HG03097 (cell line): Measurements from ENCODE around the gene MMP23B.
"Not testable (repeated sequence)": the region's sequence is repeated elsewhere in the genome, so short reads cannot be mapped to it uniquely, and the experiment has no call there.

Experiments
- ATAC-seq: cut with Tn5 transposase; IDR thresholded peaks from one replicate; pipeline ENCODE4 v1.9.1; 2021; ENCODE audit not compliant: unreplicated experiment, low FRiP score

Gene MMP23B

DNA sequence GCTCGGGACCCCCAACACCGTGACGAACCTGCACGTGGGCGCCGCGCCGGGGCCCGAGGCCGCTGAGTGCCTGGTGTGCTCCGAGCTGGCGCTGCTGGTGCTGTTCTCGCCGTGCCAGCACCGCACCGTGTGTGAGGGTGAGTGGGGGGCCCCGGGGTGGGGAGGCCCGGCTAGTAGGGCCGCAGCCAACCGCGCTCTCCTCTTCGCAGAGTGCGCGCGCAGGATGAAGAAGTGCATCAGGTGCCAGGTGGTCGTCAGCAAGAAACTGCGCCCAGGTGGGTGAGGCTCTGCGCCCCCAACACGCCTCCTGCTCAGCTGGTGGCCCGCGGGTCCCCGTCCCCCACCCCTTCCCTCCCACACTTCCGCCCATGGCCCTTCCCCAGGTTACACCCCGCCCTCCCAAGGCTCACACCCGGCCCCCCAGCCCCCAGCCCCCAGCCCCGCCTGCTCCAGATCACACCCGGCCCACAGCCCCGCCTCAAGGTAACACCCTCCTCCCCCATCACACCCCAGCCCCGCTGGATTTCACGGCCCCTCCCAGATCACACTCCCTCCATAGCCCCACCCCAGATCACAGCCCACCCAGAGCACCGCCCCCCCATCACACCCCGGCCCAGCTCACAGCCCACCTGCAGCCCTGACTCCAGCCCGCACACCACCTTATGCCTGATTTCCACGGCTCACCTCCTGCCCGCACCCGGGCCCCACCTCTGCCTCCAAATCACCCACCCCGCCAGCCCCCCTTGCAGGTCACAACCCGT lies 2.4 kb upstream of the MMP23B start:
- no peak for ATAC-seq

DNA sequence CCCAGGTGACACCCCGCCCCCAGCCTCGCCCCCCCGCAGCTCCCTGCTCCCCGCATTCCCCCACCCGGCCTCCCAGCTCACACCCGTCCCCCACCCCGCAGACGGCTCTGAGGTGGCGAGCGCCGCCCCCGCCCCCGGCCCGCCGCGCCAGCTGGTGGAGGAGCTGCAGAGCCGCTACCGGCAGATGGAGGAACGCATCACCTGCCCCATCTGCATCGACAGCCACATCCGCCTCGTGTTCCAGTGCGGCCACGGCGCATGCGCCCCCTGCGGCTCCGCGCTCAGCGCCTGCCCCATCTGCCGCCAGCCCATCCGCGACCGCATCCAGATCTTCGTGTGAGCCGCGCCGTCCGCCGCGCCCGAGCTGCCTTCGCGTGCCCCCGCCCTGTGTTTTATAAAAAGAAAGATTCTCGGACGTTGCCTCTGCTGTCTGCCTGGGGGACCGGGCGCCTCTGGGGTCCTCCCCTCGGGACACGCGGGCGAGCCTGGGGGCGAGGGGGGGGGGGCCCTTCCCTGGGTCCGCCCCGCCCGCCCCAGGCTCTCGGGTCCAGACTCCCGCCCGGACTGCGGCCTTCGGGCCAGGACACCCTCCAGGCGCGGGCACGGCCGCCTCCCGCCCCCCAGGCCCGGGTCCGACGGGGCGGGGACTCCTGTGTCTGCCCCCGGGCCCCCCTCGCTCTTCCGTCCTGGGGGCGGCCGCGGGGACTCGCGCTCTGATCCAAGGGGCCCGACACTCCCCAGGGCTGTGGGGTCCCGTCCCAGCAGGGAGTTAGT lies 1.6 kb upstream of the MMP23B start:
- ATAC-seq: peak; percentile 51

DNA sequence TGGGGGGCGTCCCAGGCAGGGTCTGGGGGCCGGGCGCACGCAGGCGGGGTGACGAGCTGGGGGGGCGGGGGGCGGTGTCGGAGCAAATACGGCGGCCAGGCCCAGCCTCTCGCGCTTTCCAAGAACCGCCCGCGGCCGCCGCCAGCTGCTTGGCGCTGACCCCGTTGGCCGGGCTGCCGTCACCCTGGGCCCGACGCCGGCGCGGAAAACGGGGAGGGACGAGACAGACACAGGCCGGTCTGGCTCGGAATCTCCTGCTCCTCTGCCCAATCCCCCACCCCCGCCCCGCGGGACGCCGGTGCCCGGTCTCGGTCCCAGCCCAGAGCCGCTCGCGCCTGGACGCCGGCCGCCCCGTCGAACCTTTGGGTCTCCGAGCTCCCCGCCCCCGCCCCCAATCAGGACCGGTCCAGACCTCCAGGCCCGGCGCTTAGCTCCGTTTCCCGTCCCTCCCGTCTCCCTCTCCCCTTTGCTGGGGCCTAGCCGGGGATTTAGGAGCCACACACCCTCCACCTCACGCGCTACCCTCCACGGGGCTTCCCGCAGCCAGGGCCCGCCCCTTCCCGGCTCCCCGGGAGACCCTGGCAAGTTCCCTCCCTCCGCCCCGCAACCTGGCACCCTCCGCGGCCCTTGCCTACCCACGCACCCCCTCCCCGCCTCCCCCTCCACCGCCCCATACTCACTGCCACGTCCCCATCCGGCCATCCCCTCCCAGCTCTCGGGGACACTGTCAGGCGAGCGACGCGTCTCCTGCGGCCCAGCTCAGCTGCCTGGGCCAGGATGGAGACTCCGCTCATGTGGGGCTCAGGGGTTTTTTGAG lies 800 bp upstream of the MMP23B start:
- no peak for ATAC-seq

DNA sequence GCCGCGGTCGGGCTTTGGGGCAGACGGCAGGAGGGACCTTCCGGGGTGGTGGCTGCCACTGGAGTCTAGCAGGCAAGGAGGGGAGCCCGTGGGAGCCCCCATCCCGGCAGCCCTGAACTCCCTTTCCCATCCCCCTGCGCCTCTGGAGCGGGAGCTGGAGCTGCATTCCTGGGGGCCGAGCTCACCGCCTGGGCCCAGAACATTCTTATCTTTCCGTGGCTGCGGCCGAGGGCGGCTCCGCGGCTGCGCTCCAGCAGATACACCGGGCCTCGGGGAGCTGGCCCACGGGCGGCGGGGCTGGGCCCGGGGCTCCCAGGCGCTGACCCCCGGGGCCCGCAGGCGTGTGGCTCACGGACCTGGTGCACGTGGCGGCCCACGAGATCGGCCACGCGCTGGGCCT lies 1.4 kb downstream of the MMP23B start:
- not testable (repeated sequence) for ATAC-seq

DNA sequence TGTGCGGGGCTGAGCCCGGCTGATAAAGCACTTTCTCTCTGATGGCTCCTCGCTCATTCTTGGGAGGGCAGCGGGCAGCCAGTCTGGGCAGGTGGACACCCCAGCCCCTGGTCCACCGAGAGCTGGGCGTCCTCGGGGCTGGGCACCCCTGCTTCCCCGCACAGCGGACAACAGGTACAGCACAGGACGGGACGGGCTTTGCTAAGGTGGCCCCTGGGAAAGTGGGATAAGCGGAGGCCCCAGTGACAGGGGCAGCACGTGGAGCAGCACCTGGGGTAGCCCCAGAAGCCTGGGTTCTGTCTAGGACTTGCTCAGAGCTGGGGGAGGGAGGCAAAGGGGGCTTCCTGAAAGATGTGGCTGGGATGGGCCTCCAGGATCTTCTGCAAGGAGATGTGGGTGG lies 2.6 kb downstream of the MMP23B start:
- not testable (repeated sequence) for ATAC-seq

DNA sequence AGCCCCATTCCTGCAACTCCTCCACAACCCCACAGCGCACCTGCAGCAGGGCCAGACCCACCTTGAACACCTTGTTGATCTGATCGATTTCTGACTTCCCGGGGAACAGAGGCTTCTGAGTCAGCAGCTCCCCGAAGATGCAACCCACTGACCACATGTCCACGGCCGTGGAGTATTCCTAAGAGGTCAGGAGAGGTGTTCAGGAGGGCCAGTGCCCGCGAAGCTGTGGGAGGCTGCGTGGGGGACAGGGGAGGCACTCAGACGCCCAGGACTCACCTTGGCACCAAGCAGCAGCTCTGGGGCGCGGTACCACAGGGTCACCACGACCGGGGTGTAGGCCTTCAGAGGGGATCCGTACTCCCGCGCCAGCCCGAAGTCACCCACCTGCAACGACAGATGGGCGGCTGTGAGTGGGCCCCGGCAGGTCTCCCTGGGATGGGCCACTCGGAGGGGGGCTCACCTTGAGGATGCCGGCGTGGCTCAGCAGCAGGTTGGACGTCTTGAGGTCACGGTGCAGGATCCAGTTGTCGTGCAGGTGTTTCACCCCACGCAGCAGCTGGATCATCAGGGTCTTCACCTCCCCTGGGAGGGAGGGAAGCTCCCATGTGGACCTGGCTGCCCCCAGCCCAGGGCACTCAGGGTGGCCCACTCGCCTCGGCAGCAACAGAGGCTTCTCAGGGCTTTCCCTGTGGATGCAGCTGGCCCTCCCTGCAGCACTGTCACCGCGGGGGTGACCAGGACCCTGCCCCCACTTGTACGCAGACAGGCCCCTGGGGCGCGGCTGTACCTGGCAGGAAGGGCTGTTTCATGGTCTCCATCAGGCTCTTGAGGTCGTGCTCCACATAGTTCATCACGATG lies 4.9 kb downstream of the MMP23B start:
- ATAC-seq: not testable (repeated sequence)

DNA sequence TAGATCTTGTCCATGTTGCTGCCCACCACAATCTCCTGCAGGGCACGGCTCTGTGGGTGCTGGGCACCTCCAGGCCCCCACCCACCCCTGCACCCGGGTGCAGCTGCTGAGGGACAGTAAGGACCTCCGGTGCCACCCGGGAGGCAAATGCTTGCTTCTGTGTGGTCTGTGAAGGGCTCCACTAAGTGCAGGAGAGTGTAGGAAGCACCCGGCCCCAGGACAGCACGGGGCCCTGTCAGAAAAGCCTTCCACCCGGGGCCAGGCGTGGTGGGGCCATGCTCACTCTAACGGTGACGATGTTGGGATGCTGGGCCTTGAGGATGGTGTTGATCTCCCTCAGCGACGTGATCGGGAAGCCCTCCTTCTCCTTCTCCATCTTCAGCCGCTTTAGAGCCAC lies 5.5 kb downstream of the MMP23B start:
- not testable (repeated sequence) for ATAC-seq

DNA sequence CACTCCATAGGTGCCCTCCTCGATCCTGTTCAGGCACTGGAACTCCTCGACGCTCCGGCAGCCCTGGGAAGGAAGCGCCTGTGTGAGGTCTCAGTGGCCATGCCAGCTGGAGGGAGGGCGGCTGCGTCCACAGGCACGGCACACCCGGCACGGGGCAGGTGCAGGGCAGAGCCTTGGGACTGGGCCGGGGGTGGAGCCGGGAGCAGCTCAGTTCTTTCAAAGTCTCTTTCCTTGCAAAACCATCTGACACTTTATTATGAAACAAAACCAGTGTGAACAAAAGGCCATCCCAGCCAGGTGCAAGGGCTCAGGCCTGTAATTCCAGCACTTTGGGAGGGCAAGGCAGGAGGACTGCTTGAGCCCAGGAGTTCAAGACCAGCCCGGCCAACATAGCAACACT lies 6.6 kb downstream of the MMP23B start:
- ATAC-seq: not testable (repeated sequence)

DNA sequence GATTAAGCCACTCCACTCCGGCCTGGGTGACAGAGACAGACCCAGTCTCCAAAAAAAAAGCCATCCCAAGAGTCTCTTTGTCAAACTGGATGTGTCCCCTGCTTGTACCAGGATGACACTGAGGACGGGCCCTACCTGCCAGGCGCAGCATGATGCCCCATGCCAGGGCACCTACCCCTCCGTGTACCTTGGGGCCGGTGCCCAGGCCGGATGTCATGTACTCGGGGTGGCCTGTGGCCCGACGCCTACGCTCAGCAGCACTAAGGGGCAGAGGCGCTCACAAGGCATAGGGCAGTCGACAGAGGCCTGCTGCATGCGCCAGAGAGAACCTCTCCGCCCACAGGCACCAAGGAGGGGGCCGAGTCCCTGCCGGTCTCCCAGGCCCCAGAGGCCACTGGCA lies 7.4 kb downstream of the MMP23B start:
- ATAC-seq: not testable (repeated sequence)

DNA sequence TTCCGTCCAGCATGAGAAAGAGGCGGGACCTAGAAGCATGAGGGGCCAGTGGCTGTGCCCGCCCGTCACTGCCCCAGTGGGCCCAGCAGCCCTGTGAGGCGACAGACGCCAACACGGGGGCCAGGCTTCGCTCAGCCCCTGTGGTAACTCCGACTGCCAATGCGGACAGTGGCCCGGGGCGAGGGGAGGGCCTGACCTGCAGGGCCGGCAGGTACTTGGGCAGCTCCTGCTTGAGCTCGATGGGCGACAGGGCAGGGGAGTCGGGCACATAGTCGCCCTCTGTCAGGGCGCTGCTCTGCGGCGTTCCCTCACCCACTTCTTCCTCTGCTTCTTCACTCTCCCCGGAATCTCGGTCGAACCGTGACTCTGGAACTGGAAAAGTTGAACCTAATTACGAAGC lies 8.1 kb downstream of the MMP23B start:
- ATAC-seq: not testable (repeated sequence)

DNA sequence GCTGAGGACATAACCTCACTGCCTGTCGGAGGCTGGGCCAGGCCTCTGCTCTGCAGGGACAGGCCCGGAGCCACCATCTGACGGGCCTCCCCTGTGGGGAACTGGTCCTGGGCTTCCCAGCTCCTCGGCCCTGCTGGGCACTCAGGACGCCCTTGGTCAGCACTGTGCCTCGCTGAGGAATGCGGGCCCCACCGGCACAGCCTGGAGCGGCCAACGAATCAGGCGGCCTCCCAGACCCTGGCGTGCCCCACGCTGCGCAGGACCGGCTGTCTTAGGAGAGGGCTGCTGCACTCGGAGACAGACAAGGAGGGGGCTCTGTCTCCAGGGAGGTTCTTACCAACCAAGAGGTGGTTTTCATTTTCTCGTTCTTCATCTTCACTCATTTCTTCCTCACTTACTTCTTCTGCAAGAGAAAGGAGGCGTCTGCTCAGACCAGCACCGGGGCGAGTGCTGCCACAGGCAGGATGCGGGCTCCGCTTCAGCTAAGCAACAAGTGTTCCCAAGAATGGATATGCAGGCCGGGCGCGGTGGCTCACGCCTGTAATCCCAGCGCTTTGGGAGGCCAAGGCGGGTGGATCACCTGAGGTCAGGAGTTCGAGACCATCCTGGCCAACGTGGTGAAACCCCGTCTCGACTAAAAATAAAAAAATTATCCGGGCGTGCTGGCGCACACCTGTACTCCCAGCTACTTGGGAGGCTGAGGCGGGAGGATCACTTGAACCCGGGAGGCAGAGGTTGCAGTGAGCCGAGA lies 8.9 kb downstream of the MMP23B start:
- ATAC-seq: not testable (repeated sequence)

DNA sequence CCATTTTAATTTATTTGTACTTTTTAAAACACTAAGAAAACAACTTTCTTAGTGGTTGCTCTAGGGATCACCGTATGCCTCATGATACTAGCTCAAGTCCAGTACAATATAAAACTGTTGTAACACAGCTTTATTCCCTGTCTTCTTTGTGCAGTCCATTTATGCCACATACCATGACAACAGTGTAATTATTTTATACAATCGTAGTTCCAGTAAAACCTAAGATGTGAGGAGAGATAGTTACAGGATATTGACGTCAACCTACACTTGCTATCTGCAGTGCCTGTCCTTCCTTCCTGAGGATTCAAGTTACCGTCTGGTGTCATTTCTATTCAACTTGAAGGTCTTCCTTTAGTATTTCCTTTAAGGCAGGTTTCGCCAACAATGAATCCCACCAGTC lies 14.4 kb downstream of the MMP23B start:
- ATAC-seq: not testable (repeated sequence)

DNA sequence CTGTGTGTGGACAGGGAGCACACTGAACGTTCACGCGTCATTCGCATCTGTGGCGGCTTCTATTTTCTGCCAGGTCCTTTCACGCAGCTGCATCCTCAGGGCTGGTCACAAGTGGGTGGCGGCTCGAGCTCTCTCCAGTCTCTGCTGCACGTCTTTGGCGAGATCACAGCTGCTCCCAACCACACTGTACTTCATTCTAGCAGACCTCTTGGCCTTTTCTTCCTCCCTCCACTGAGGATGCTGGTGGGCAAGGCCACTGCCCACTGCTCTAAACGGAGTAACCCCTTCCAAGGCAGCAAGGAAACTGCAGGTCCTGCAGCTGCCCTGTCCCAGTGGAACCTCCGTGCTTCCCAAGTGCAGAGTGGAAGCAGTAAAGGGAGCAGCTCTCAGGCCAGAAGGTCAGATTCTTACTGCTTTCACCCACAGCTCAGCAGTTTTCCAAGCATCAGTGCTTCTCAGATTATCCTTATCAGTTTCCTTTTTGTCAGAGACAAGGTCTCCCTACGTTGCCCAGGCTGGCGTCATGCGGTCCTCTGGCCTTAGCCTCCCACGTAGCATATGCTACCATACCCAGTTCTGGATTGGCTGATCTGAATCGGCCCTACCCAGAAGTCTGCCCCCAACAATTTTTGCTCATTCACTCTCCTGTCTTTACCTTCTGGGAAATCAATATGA lies 15.7 kb downstream of the MMP23B start:
- not testable (repeated sequence) for ATAC-seq

DNA sequence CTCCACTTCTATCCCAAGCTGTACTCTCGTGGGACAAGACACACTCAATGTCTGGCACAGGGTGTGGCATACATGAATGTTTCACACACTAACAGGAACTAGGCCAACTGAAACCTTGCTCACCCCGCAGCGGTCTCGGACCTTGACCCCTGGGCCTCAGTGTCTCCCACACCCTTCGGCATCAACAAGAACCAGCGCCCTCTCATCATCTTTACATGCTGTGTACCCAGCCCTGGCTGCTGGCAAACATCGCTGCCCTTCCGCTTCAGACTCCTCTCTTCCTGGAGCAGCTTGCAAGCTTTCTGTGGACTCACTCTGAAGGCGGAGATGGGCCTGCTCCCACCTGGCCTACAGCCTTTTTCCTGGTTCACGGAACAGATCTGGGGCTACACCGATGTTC lies 16.3 kb downstream of the MMP23B start:
- ATAC-seq: not testable (repeated sequence)

DNA sequence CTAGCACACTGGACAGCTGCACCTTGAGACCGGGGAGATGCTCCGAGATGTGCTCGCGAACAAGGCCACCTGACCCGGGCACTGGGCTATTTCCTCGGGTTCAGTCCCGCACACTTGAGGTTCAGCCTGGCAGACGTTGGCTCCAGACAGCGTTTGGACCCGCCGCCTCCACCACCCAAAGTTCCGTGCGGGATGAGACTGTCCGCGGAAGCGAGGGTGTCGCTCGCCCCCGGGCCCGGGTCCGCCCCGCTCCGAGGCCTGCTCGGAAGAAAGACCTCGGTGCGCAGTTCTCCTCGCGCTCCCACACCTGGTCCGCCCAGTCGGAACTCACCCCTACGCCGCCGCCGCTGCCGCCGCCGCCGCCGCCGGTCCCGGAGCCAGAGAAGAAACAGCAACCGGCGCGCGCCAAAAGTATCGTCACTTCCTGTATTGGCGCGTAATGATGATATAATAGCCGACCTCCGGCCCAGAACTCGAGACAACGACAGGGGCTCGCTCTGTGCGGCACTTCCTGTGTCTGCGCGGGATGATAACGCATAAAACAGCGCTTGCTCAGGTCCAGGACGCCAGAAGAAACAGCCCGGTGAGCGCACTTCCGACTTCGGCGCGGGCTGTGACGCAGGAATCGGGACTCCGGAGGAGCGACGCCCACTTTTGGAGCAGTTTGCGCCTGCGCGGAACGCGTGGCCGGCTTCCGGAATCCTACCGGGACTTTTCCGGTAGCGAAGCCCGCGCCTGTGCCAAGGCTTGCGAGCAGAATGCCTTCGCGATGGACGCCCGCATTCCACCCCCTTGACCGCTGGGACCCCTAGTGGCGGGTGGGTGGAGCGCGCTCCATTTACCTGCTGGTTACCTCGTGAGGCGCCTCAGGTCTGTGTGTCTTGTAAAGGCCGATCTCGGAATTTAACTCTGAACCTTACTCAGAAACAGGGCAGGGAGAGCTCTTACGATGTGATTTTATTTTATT lies 26.9 kb downstream of the MMP23B start, which contains the start of gene CDK11B:
TSS of gene CDK11B (minus strand) at position 422 of the 967 bp plus-strand sequence. CDS start 1,519 bp downstream, outside the sequence.
- peak; percentile 93 for ATAC-seq

DNA sequence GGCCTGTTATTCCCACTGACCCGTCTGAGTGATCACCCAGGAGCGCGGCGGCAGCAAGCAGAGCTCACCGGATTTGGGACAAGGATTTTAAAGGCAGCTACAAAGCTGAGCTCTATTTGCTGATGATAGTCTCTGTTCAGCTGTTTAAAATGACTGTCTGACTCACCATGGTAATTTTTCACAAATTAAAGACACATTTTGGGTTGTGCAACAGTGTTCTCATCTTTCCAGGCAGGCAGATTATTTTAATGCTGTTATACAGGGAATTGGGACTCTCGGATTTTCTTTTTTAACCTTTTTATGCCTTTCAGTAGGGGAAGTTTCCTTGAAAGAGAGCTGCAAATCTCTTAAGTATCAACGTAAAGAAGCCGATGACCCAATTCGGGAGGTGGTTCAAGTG lies 30.4 kb downstream of the MMP23B start:
- not testable (repeated sequence) for ATAC-seq

DNA sequence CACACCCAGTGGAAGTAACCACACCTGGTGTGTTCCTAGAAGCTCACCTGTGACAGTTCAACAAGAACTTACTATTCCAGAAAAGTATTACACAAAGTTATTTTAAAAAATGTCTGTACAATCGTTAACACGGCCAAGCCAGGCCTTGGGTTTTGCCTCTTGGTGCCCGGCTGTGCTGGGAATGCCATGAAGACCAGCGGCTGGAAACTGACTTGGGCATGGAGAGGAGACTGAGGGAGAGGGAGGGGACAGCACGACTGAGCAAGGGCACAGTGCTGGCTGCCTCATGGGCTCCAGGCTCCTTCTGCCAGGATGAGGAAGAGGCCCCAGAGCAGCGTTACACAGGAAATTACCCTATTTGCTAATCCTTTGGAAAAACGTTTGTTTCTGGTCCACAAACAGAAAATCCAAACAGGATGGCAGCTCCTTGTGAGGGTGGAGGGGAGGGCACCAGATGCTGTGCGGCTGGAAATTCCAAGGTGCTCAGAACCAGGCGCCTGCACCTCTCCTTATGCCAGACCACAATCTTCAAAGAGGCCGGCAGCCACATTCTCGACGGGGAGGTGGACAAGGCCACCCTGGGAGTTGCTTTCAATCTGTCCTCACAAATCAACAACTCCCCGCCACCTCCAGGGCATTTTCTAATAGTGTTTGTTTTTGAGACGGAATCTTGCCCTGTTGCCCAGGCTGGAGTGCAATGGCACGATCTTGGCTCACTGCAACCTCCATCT lies 31.0 kb downstream of the MMP23B start:
- ATAC-seq: not testable (repeated sequence)
